ENCODE data around the gene KIF6. TPM values are rescaled to one million over a fixed set of nuclear protein-coding genes. Genes with fewer than 3 reads are reported as not detected.

The KIF6 gene
- total RNA-seq, 4 donors from 2014 or later = 0.47 to 2.3 (median 0.97) TPM

- TF ChIP-seq POLR2AphosphoS5 (IDR thresholded peaks at IDR 0.05) (no peak), EP300 (IDR thresholded peaks at IDR 0.05) (no peak), POLR2A (IDR thresholded peaks at IDR 0.05) (no peak)
- TF ChIP-seq, protein P1, sequence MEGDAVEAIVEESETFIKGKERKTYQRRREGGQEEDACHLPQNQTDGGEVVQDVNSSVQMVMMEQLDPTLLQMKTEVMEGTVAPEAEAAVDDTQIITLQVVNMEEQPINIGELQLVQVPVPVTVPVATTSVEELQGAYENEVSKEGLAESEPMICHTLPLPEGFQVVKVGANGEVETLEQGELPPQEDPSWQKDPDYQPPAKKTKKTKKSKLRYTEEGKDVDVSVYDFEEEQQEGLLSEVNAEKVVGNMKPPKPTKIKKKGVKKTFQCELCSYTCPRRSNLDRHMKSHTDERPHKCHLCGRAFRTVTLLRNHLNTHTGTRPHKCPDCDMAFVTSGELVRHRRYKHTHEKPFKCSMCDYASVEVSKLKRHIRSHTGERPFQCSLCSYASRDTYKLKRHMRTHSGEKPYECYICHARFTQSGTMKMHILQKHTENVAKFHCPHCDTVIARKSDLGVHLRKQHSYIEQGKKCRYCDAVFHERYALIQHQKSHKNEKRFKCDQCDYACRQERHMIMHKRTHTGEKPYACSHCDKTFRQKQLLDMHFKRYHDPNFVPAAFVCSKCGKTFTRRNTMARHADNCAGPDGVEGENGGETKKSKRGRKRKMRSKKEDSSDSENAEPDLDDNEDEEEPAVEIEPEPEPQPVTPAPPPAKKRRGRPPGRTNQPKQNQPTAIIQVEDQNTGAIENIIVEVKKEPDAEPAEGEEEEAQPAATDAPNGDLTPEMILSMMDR (IDR thresholded peaks at IDR 0.05) = no peak
- H3K4me3 ChIP-seq = no peak overlapping the region
- no peaks in the 10 kb centered on the region for H3K36me3 ChIP-seq
- ATAC-seq = no peak
- H3K9me3 ChIP-seq = no peaks in the 10 kb centered on the region
- no peaks in the 10 kb centered on the region for H3K4me1 ChIP-seq
- no peak overlapping the region for H3K27ac ChIP-seq
- 82% methylated on average over 3 of the region's 3 CpGs for WGBS, 2 donors (ENCODE audit: low coverage in 1 of 2)
- no peaks in the 10 kb centered on the region for H3K27me3 ChIP-seq
Measured at GRCh38 chr6:39634646-39635341, 90.4 kb downstream of the KIF6 start.

DNA sequence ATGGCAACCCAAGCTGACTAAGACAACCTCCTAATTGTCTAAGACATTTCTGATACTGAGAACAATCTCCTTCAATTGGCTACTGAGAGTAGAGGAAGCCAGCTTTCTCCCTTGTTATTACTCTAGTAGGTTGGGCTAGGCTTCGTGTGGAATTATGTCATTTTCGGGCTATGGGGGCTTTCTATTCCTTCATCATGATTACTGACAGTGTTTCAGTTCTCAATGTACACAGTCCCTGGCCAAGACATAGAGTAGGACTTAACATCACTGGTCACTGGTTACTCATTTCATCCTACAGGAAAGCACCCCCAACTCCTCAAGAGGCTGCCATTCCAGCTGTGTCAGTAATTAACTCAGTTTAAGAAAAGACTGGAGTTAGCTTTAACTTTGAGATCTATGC is 100.0 kb downstream of the KIF6 start:
- Histone ChIP-seq H3K4me1 (peaks cover 0 to 6% (median 0%) of the 10 kb centered on the region in 3 donors), H3K9me3 (no peaks in the 10 kb centered on the region), H3K36me3 (no peaks in the 10 kb centered on the region), H3K4me3 (no peak overlapping the region), H3K27ac (no peak overlapping the region), H3K27me3 (no peaks in the 10 kb centered on the region)
- 84 to 86% methylated on average over 2 of the region's 2 CpGs for WGBS, 2 donors (ENCODE audit: low coverage in 1 of 2)
- TF ChIP-seq POLR2A (IDR thresholded peaks at IDR 0.05) (no peak), EP300 (IDR thresholded peaks at IDR 0.05) (no peak), POLR2AphosphoS5 (IDR thresholded peaks at IDR 0.05) (no peak)
- ATAC-seq = no peak

DNA sequence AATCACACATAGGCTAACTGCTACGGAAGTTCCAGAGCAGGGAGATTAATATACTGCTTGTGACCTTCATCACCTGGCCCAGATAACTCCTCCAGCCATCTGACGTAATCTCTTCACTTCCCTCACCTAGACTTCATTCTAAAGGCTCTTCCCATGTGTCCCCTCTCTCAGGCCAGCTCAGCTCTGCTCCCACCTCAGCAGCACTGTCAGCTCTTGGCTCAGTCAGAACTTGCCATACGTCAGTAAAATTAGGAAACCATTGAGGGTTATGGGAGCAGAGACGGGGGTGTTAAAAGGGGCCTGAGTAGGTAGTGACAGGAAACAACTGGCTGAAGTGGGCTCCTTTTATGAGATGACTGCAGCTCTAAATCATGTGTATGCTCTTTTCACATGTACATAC is 101.5 kb downstream of the KIF6 start:
- no peak for TF ChIP-seq EP300 (IDR thresholded peaks at IDR 0.05)
- TF ChIP-seq, protein P1 (IDR thresholded peaks at IDR 0.05) = no peak
- no peak for TF ChIP-seq POLR2AphosphoS5 (IDR thresholded peaks at IDR 0.05)
- no peak for TF ChIP-seq POLR2A (IDR thresholded peaks at IDR 0.05)
- peaks cover 0 to 6% (median 0%) of the 10 kb centered on the region in 3 donors for H3K4me1 ChIP-seq
- no peak overlapping the region for H3K4me3 ChIP-seq
- no peaks in the 10 kb centered on the region for H3K27me3 ChIP-seq
- H3K36me3 ChIP-seq = no peaks in the 10 kb centered on the region
- ATAC-seq = no peak
- H3K27ac ChIP-seq = no peak overlapping the region
- WGBS, 2 donors (ENCODE audit: low coverage in 1 of 2) = 88 to 89% methylated on average over 3 to 4 of the region's 4 CpGs
- H3K9me3 ChIP-seq = no peaks in the 10 kb centered on the region

GRCh38 chr6:39617520-39617919 is 107.7 kb downstream of the KIF6 start:
- Histone ChIP-seq H3K36me3 (no peaks in the 10 kb centered on the region), H3K4me1 (peaks cover 0 to 7% (median 0%) of the 10 kb centered on the region in 3 donors), H3K9me3 (no peaks in the 10 kb centered on the region), H3K27me3 (no peaks in the 10 kb centered on the region), H3K4me3 (no peak overlapping the region), H3K27ac (no peak overlapping the region)
- no peak for ATAC-seq
- WGBS, 2 donors (ENCODE audit: low coverage in 1 of 2) = 82 to 100% methylated on average over 1 to 2 of the region's 3 CpGs
- TF ChIP-seq POLR2A (IDR thresholded peaks at IDR 0.05) = no peak
- TF ChIP-seq POLR2AphosphoS5 (IDR thresholded peaks at IDR 0.05) = no peak

DNA sequence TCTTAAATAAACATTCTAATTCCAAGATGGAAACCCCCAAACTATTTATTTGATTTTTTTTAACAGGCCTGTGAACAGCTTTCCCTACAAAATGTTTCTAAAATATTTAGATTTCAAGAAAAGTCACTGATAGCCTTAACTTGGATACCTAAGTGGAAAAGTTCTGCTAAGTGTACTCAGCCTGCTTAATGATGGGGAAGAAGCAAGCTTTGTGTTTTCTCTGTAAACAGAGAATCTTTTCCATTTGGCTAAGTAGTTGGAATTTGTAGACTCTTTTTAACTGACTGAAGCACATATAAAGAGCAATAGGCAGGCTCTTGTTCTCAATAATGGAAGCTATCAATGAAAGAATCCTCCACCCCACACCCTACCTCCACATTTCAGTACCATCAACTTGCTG is 108.2 kb downstream of the KIF6 start:
- Histone ChIP-seq H3K9me3 (no peaks in the 10 kb centered on the region), H3K27ac (no peak overlapping the region), H3K27me3 (no peaks in the 10 kb centered on the region), H3K4me3 (no peak overlapping the region), H3K36me3 (no peaks in the 10 kb centered on the region), H3K4me1 (peaks cover 0 to 7% (median 0%) of the 10 kb centered on the region in 3 donors)
- TF ChIP-seq, protein P1 (IDR thresholded peaks at IDR 0.05) = no peak
- TF ChIP-seq EP300 (IDR thresholded peaks at IDR 0.05) (no peak), POLR2A (IDR thresholded peaks at IDR 0.05) (no peak), POLR2AphosphoS5 (IDR thresholded peaks at IDR 0.05) (no peak)
- ATAC-seq = no peak

DNA sequence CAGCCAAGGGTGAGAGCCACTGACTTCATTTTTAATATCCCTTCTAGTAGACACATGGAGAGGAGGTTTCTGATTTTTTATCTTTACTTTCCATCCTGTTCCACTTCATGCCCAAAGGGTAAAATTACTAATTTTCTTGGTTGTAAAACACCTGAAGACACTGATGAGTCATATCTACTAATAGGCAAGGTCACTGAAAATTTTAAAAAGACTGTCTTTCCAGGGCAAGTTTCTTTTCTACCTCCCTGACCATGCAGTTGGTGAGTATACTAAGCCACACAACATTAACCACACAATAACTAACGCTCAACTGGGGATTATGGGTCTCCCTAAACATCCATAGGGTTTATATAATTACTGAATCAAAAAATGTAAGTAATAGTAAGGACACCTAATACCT is 109.6 kb downstream of the KIF6 start:
- Histone ChIP-seq H3K9me3 (no peaks in the 10 kb centered on the region), H3K4me3 (no peak overlapping the region), H3K27me3 (no peaks in the 10 kb centered on the region), H3K36me3 (no peaks in the 10 kb centered on the region), H3K4me1 (peaks cover 0 to 13% (median 0%) of the 10 kb centered on the region in 3 donors), H3K27ac (no peak overlapping the region)
- ATAC-seq = no peak
- TF ChIP-seq, protein P1 (IDR thresholded peaks at IDR 0.05) = no peak
- TF ChIP-seq EP300 (IDR thresholded peaks at IDR 0.05) = no peak
- TF ChIP-seq POLR2AphosphoS5 (IDR thresholded peaks at IDR 0.05) = no peak
- TF ChIP-seq POLR2A (IDR thresholded peaks at IDR 0.05) = no peak
- 80 to 86% methylated on average over 1 of the region's 1 CpG for WGBS, 2 donors (ENCODE audit: low coverage in 1 of 2)

Measured in gastroesophageal sphincter (tissue), 4 donors.